GM18505 (cell line): ENCODE measurements around the gene TSPAN4.

Experiments
- ATAC-seq: cut with Tn5 transposase; IDR thresholded peaks from one replicate; pipeline ENCODE4 v1.9.1; 2021; ENCODE audit not compliant: unreplicated experiment
- POLR2A ChIP-seq: IDR thresholded peaks from 4 replicates; pipeline ENCODE4 v1.6.1; 2011; ENCODE audit warnings: borderline replicate concordance; ENCODE audit not compliant: insufficient read depth, insufficient read length; ENCODE audit errors: extremely low read depth

The TSPAN4 gene

GRCh38 chr11:898540-899190 is 56.0 kb downstream of the TSPAN4 start:
- ATAC-seq: no peak
- no peak for TF ChIP-seq POLR2A

- no peak for TF ChIP-seq POLR2A
- ATAC-seq: no peak
These were observed 57.1 kb downstream of the TSPAN4 start for GRCh38 chr11:899724-900123.

- ATAC-seq: no peak
- TF ChIP-seq POLR2A: no peak
These were observed 57.9 kb downstream of the TSPAN4 start for GRCh38 chr11:900545-900944.

GRCh38 chr11:901452-902061 is 58.9 kb downstream of the TSPAN4 start:
- ATAC-seq: no peak
- no peak for TF ChIP-seq POLR2A

- no peak for TF ChIP-seq POLR2A
- ATAC-seq: no peak
These were observed 61.7 kb downstream of the TSPAN4 start for GRCh38 chr11:904380-904779.

GRCh38 chr11:905952-906351 is 63.3 kb downstream of the TSPAN4 start:
- no peak for TF ChIP-seq POLR2A
- ATAC-seq: no peak

GRCh38 chr11:907668-908067 is 65.0 kb downstream of the TSPAN4 start:
- no peak for TF ChIP-seq POLR2A
- ATAC-seq: no peak

- TF ChIP-seq POLR2A: no peak
- no peak for ATAC-seq
These were observed 65.6 kb downstream of the TSPAN4 start for GRCh38 chr11:908273-908672.

GRCh38 chr11:909406-909805 is 66.8 kb downstream of the TSPAN4 start:
- no peak for ATAC-seq
- no peak for TF ChIP-seq POLR2A

GRCh38 chr11:910044-910588 is 67.5 kb downstream of the TSPAN4 start:
- no peak for TF ChIP-seq POLR2A
- ATAC-seq: no peak

GRCh38 chr11:910589-911030 is 68.0 kb downstream of the TSPAN4 start, which contains the start of gene CHID1:
Gene CHID1, minus strand, starts transcription at chr11:910810. Its CDS starts 5,994 bp downstream, at chr11:904816.
- TF ChIP-seq POLR2A: peak; percentile 82
- ATAC-seq: peak; percentile 82

GRCh38 chr11:911031-911889 is 68.6 kb downstream of the TSPAN4 start:
- ATAC-seq: peak; percentile 38
- peak; percentile 66 for TF ChIP-seq POLR2A

GRCh38 chr11:911890-912219 is 69.2 kb downstream of the TSPAN4 start:
- TF ChIP-seq POLR2A: no peak
- ATAC-seq: no peak

GRCh38 chr11:912266-912665 is 69.6 kb downstream of the TSPAN4 start:
- TF ChIP-seq POLR2A: no peak
- ATAC-seq: no peak

GRCh38 chr11:913043-913442 is 70.4 kb downstream of the TSPAN4 start:
- no peak for ATAC-seq

More at GRCh38 chr11:913043-913442, 70.4 kb downstream of the TSPAN4 start:
- no peak for TF ChIP-seq POLR2A
